OCI-LY1 (cell line): ENCODE measurements around the gene SNX5.

ENCODE experiments used
- H2AFZ ChIP-seq: fragments of 200-600 bp; sonication (generic), shearing (Covaris generic); 2 replicates; pipeline ENCODE4 v1.6.0; 2014; ENCODE audit warnings: antibody characterized with exemption, mild to moderate bottlenecking, low read length
- H3F3A ChIP-seq: fragments of 200-600 bp; sonication (generic), shearing (Covaris generic); 2 replicates; pipeline ENCODE4 v1.6.0; 2014; ENCODE audit warnings: mild to moderate bottlenecking, antibody characterized with exemption, low read length, moderate library complexity; ENCODE audit not compliant: insufficient read depth
- H3K27ac ChIP-seq: fragments of 200-600 bp; sonication (generic); 2 replicates; pipeline ENCODE4 v1.5.1; 2014; ENCODE audit warnings: low read length, mixed run types, mild to moderate bottlenecking, low read depth; ENCODE audit not compliant: poor library complexity, severe bottlenecking
- H3K27me3 ChIP-seq: fragments of 200-600 bp; sonication (generic); 2 replicates; pipeline ENCODE4 v1.6.0; 2014; ENCODE audit warnings: antibody characterized with exemption, mild to moderate bottlenecking, low read length, moderate library complexity; ENCODE audit not compliant: insufficient read depth
- H3K36me3 ChIP-seq: fragments of 200-600 bp; sonication (generic); 2 replicates; pipeline ENCODE4 v1.6.1; 2014; ENCODE audit warnings: mild to moderate bottlenecking, antibody characterized with exemption, low read length, moderate library complexity, mixed read lengths; ENCODE audit not compliant: insufficient read depth
- H3K4me1 ChIP-seq: fragments of 200-600 bp; sonication (generic); 2 replicates; pipeline ENCODE4 v1.5.1; 2014; ENCODE audit warnings: mild to moderate bottlenecking, low read length, moderate library complexity; ENCODE audit not compliant: insufficient read depth, severe bottlenecking
- H3K4me2 ChIP-seq: fragments of 200-600 bp; sonication (generic), shearing (Covaris generic); 2 replicates; pipeline ENCODE4 v1.6.1; 2014; ENCODE audit warnings: low read length
- H3K4me3 ChIP-seq: fragments of 200-600 bp; sonication (generic); 2 replicates; pipeline ENCODE4 v1.5.1; 2014; ENCODE audit warnings: low read length, low read depth, mild to moderate bottlenecking, mixed read lengths; ENCODE audit not compliant: poor library complexity, severe bottlenecking
- H3K79me2 ChIP-seq: fragments of 200-600 bp; shearing (Covaris generic); 2 replicates; pipeline ENCODE4 v1.6.1; 2016; ENCODE audit warnings: mixed run types, low read length, mixed read lengths; ENCODE audit not compliant: insufficient read depth
- H3K9ac ChIP-seq: fragments of 200-600 bp; sonication (generic), shearing (Covaris generic); 2 replicates; pipeline ENCODE4 v1.6.1; 2014; ENCODE audit warnings: mild to moderate bottlenecking, low read length, mixed read lengths
- H3K9me2 ChIP-seq: fragments of 200-600 bp; sonication (generic), shearing (Covaris generic); 2 replicates; pipeline ENCODE4 v1.6.1; 2014; ENCODE audit warnings: low read depth, mild to moderate bottlenecking, low read length, mixed read lengths
- H3K9me3 ChIP-seq: fragments of 200-600 bp; shearing (Covaris generic); 2 replicates; pipeline ENCODE4 v1.6.1; 2014; ENCODE audit warnings: low read length, mixed read lengths
- H4K20me1 ChIP-seq: fragments of 200-600 bp; sonication (generic), shearing (Covaris generic); 2 replicates; pipeline ENCODE4 v1.6.0; 2016; ENCODE audit warnings: mild to moderate bottlenecking, low read length; ENCODE audit not compliant: insufficient read depth
- CTCF ChIP-seq: fragments of 200-600 bp; sonication (generic), shearing (Covaris generic); IDR thresholded peaks from 2 replicates; pipeline ENCODE4 v1.5.1; 2017; ENCODE audit warnings: mild to moderate bottlenecking, antibody characterized with exemption, low read length, moderate library complexity, mixed read lengths
- EZH2 ChIP-seq: fragments of 200-600 bp; sonication (generic), shearing (Covaris generic); IDR thresholded peaks from 2 replicates; pipeline ENCODE4 v1.8.0; 2017; ENCODE audit warnings: borderline replicate concordance, mixed run types, mild to moderate bottlenecking, antibody characterized with exemption, low read length, moderate library complexity, mixed read lengths

The SNX5 gene

DNA sequence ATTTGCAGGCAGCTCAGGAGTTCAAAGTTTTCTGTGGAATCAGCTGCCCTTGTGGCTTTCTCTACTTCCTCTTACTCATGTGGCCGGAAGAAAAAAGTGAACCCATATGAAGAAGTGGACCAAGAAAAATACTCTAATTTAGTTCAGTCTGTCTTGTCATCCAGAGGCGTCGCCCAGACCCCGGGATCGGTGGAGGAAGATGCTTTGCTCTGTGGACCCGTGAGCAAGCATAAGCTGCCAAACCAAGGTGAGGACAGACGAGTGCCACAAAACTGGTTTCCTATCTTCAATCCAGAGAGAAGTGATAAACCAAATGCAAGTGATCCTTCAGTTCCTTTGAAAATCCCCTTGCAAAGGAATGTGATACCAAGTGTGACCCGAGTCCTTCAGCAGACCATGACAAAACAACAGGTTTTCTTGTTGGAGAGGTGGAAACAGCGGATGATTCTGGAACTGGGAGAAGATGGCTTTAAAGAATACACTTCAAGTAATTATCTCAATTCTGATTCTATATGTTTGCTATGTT, 1.4 kb upstream of the SNX5 start:
- Histone ChIP-seq H4K20me1 (no peaks in the 10 kb centered on the region), H3K27me3 (no peaks in the 10 kb centered on the region), H3K79me2 (peaks cover 91% of the 10 kb centered on the region), H3K27ac (peak overlapping the region; percentile 98), H3K4me3 (peak overlapping the region; percentile 98), H2AFZ (no peak overlapping the region), H3K9ac (peak overlapping the region; percentile 100), H3F3A (0 out of 2 replicates have a peak, but pooled peaks cover 3% of the 10 kb centered on the region), H3K36me3 (peaks cover 57% of the 10 kb centered on the region), H3K4me1 (peaks cover 54% of the 10 kb centered on the region), H3K4me2 (peak overlapping the region; percentile 81), H3K9me3 (no peaks in the 10 kb centered on the region), H3K9me2 (no peaks in the 10 kb centered on the region)
- no peak for TF ChIP-seq EZH2
- TF ChIP-seq CTCF, result no peak

GRCh38 chr20:17969278-17969883, 787 bp upstream of the SNX5 start:
- no peaks in the 10 kb centered on the region for H3K9me2 ChIP-seq
- H3K4me2 ChIP-seq, result peak overlapping the region; percentile 81
- 0 out of 2 replicates have a peak, but pooled peaks have one; percentile 14 for TF ChIP-seq CTCF
- TF ChIP-seq EZH2, result no peak
- H2AFZ ChIP-seq, result no peak overlapping the region
- H4K20me1 ChIP-seq, result 0 out of 2 replicates have a peak, but pooled peaks cover 2% of the 10 kb centered on the region
- peak overlapping the region; percentile 98 for H3K4me3 ChIP-seq
- peaks cover 91% of the 10 kb centered on the region for H3K79me2 ChIP-seq
- no peaks in the 10 kb centered on the region for H3K27me3 ChIP-seq
- 0 out of 2 replicates have a peak, but pooled peaks cover 3% of the 10 kb centered on the region for H3F3A ChIP-seq
- H3K9ac ChIP-seq, result peak overlapping the region; percentile 100
- H3K36me3 ChIP-seq, result peaks cover 59% of the 10 kb centered on the region
- H3K9me3 ChIP-seq, result no peaks in the 10 kb centered on the region
- peak overlapping the region; percentile 98 for H3K27ac ChIP-seq
- H3K4me1 ChIP-seq, result peaks cover 60% of the 10 kb centered on the region

- Histone ChIP-seq H2AFZ (no peak overlapping the region), H3K79me2 (peaks cover 92% of the 10 kb centered on the region), H3K4me3 (peak overlapping the region; percentile 98), H4K20me1 (peaks cover 6% of the 10 kb centered on the region), H3F3A (0 out of 2 replicates have a peak, but pooled peaks cover 3% of the 10 kb centered on the region), H3K9me3 (no peaks in the 10 kb centered on the region), H3K27ac (peak overlapping the region; percentile 98), H3K4me2 (peak overlapping the region; percentile 98), H3K9me2 (no peaks in the 10 kb centered on the region), H3K4me1 (peaks cover 60% of the 10 kb centered on the region), H3K9ac (peak overlapping the region; percentile 100), H3K36me3 (peaks cover 76% of the 10 kb centered on the region), H3K27me3 (no peaks in the 10 kb centered on the region)
- TF ChIP-seq EZH2 (no peak), CTCF (no peak)
Observed at GRCh38 chr20:17967521-17968365, 851 bp downstream of the SNX5 start.
